OCI-LY1 (cell line): Measurements from ENCODE around the gene NEAT1.

Experiments used
- EZH2 ChIP-seq: fragments of 200-600 bp; sonication (generic), shearing (Covaris generic); IDR thresholded peaks from 2 replicates; pipeline ENCODE4 v1.8.0; 2017; ENCODE audit warnings: borderline replicate concordance, mixed run types, mild to moderate bottlenecking, antibody characterized with exemption, low read length, moderate library complexity, mixed read lengths
- TF ChIP-seq, protein P1 (sequence below): fragments of 200-600 bp; sonication (generic), shearing (Covaris generic); IDR thresholded peaks from 2 replicates; pipeline ENCODE4 v1.5.1; 2017; ENCODE audit warnings: mild to moderate bottlenecking, antibody characterized with exemption, low read length, moderate library complexity, mixed read lengths

DNA sequence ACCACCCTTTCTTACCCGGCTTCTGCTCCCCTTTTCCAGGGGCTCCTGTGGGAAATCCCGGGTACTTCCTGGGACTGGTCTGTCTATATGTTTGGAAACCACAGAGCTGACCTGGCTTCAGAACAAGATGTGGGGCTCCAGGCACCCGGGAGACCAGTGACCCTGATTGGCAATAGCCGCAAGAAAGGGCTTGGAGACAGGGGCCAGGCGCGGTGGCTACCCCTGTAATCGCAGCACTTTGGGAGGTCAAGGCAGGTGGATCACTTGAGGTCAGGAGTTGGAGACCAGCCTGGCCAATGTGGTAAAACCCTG is 3.2 kb upstream of the NEAT1 start:
- TF ChIP-seq, protein P1, sequence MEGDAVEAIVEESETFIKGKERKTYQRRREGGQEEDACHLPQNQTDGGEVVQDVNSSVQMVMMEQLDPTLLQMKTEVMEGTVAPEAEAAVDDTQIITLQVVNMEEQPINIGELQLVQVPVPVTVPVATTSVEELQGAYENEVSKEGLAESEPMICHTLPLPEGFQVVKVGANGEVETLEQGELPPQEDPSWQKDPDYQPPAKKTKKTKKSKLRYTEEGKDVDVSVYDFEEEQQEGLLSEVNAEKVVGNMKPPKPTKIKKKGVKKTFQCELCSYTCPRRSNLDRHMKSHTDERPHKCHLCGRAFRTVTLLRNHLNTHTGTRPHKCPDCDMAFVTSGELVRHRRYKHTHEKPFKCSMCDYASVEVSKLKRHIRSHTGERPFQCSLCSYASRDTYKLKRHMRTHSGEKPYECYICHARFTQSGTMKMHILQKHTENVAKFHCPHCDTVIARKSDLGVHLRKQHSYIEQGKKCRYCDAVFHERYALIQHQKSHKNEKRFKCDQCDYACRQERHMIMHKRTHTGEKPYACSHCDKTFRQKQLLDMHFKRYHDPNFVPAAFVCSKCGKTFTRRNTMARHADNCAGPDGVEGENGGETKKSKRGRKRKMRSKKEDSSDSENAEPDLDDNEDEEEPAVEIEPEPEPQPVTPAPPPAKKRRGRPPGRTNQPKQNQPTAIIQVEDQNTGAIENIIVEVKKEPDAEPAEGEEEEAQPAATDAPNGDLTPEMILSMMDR, result no peak
- TF ChIP-seq EZH2, result no peak
